ENCODE data around the gene COX6A2. TPM values are rescaled to one million over a fixed set of nuclear protein-coding genes. Genes with fewer than 3 reads are reported as not detected.

The COX6A2 gene
- total RNA-seq, 1 donor from 2014 or later: not detected

DNA sequence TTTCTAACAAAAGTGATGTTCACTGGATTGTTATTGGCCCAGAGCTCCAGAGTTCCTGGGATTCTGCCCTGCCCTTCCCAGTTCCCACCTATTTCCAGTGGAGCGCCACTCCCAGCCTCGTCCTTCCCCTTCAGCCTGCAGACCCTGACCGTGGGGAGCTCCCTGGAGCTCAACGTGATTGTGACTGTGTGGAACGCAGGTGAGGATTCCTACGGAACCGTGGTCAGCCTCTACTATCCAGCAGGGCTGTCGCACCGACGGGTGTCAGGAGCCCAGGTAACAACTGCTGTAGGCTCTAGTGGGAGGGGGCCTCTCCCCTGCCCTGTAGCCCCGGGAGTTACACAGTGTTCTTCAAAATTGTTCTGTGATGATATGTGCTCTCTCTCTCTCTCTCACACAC, 11.8 kb downstream of the COX6A2 start:
- no peaks in the 10 kb centered on the region for H3K4me1 ChIP-seq
- H3K27ac ChIP-seq: no peak overlapping the region
- H3K9me3 ChIP-seq: no peaks in the 10 kb centered on the region
- intact Hi-C loops (cut with DNase I): no loop called here
- no peak overlapping the region for H3K4me3 ChIP-seq
- no peak for ATAC-seq
- TF ChIP-seq, protein P1, sequence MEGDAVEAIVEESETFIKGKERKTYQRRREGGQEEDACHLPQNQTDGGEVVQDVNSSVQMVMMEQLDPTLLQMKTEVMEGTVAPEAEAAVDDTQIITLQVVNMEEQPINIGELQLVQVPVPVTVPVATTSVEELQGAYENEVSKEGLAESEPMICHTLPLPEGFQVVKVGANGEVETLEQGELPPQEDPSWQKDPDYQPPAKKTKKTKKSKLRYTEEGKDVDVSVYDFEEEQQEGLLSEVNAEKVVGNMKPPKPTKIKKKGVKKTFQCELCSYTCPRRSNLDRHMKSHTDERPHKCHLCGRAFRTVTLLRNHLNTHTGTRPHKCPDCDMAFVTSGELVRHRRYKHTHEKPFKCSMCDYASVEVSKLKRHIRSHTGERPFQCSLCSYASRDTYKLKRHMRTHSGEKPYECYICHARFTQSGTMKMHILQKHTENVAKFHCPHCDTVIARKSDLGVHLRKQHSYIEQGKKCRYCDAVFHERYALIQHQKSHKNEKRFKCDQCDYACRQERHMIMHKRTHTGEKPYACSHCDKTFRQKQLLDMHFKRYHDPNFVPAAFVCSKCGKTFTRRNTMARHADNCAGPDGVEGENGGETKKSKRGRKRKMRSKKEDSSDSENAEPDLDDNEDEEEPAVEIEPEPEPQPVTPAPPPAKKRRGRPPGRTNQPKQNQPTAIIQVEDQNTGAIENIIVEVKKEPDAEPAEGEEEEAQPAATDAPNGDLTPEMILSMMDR (IDR thresholded peaks at IDR 0.05): no peak
- no peak for DNase-seq
- no peaks in the 10 kb centered on the region for H3K27me3 ChIP-seq (ENCODE audit: low read depth)
- H3K36me3 ChIP-seq: no peaks in the 10 kb centered on the region

DNA sequence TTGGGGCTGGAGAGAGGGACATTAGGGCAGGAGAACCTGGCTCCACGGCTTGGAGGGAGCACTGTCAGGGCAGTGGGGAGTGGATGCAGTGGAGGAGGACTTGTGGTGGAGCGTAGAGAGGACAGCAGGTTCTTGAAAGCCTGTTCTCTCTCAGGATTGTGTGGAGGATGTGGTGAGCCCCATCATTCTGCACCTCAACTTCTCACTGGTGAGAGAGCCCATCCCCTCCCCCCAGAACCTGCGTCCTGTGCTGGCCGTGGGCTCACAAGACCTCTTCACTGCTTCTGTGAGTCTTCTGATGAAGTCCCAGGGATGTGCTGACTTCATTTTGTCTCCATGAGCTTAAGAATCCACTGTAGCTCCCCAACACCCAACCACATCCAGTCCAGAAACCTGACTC, 13.5 kb downstream of the COX6A2 start:
- TF ChIP-seq, protein P1 (IDR thresholded peaks at IDR 0.05): no peak
- intact Hi-C loops (cut with DNase I): no loop called here
- ATAC-seq (no peak), DNase-seq (no peak)
- no peaks in the 10 kb centered on the region for H3K4me1 ChIP-seq
- no peaks in the 10 kb centered on the region for H3K36me3 ChIP-seq
- no peaks in the 10 kb centered on the region for H3K27me3 ChIP-seq (ENCODE audit: low read depth)
- no peaks in the 10 kb centered on the region for H3K9me3 ChIP-seq
- H3K4me3 ChIP-seq: no peak overlapping the region
- H3K27ac ChIP-seq: no peak overlapping the region

DNA sequence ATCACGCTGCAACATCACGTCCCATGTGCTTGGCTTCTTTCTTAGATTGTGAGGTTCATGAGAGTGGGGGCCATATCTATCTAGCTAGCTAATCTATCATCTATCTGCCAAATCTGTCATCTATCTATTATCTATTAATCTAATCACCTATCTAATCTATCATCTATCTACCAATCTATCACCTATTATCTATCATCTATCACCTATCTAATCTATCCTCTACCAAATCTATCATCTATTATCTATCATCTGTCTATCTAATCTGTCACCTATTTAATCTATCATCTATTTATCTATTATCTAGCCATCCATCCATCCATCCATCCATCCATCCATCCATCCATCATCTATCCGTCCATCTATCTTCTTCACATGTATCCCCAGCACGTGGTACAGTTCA, 14.2 kb downstream of the COX6A2 start:
- no peak for ATAC-seq
- H3K27me3 ChIP-seq (ENCODE audit: low read depth): no peaks in the 10 kb centered on the region
- intact Hi-C loops (cut with DNase I): no loop called here

DNA sequence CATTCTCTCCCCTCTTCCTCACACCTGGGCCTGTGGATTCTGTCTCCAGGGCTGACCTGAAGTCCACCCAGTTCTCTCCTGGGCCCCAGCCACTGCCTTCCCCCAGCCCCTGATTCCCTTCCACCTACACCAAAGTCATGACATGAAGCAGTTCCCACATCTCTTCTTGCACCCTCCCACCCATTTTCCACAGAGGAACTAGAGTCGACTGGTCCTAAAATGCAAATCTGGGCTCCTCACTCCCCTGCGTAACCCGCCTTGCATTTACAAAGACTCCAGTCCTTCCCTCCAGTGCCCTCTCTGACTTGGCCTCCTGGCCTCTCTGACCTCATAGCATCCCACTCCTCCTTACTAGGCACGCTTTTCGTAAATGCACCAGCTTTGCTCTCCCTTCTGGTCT, 14.8 kb downstream of the COX6A2 start:
- ATAC-seq (no peak), DNase-seq (no peak)
- Histone ChIP-seq H3K27ac (no peak overlapping the region), H3K4me3 (no peak overlapping the region), H3K4me1 (no peaks in the 10 kb centered on the region), H3K27me3 (ENCODE audit: low read depth) (no peaks in the 10 kb centered on the region), H3K9me3 (no peaks in the 10 kb centered on the region), H3K36me3 (no peaks in the 10 kb centered on the region)
- intact Hi-C loops (cut with DNase I): no loop called here
- TF ChIP-seq, protein P1 (IDR thresholded peaks at IDR 0.05): no peak

More for the DNA sequence above, 14.2 kb downstream of the COX6A2 start:
- TF ChIP-seq, protein P1 (IDR thresholded peaks at IDR 0.05): no peak
- Histone ChIP-seq H3K4me3 (no peak overlapping the region), H3K4me1 (no peaks in the 10 kb centered on the region), H3K9me3 (no peaks in the 10 kb centered on the region), H3K36me3 (no peaks in the 10 kb centered on the region), H3K27ac (no peak overlapping the region)
- no peak for DNase-seq

DNA sequence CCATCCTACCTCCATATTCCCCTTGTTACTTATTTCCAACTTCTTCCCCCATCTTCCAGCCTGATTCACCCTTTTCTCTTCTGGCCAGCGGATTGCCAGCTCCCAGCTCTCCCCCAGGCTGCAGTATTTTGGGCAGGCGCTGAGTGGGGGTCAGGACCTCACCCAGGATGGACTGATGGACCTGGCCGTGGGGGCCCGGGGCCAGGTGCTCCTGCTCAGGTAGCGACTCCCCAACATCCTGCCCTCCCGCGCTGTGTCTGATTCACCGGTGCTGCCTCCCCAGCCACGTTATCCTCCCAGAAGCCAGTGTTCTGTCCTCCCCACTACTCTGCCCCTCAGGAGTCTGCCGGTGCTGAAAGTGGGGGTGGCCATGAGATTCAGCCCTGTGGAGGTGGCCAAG, 15.4 kb downstream of the COX6A2 start:
- Histone ChIP-seq H3K9me3 (no peaks in the 10 kb centered on the region), H3K27ac (no peak overlapping the region), H3K27me3 (ENCODE audit: low read depth) (no peaks in the 10 kb centered on the region), H3K4me1 (no peaks in the 10 kb centered on the region), H3K36me3 (no peaks in the 10 kb centered on the region), H3K4me3 (no peak overlapping the region)
- no peak for DNase-seq
- intact Hi-C loops (cut with DNase I): no loop called here
- TF ChIP-seq, protein P1 (IDR thresholded peaks at IDR 0.05): no peak
- no peak for ATAC-seq
